PC-9 (cell line): Measurements from ENCODE around the gene ZMYND11. TPM values are rescaled to one million over a fixed set of nuclear protein-coding genes. Genes with fewer than 3 reads are reported as not detected.

Experiments
- BruUV-seq: library from RNA; stranded (reverse); fragments of 400-500 nt; replicated peaks from 2 replicates; lab custom pipeline; 2021; lab: Mats Ljungman, UMichigan
- CTCF ChIA-PET: fragments of 300-600 bp; sonication (Branson Sonifier 250); formaldehyde crosslinking; loops from one replicate; lab custom pipeline; 2022; ENCODE audit warnings: antibody characterized with exemption; lab: Charles Lee
- POLR2A ChIA-PET: fragments of 300-600 bp; sonication (Branson Sonifier 250); formaldehyde crosslinking; loops from one replicate; lab custom pipeline; 2022; ENCODE audit warnings: antibody characterized with exemption; ENCODE audit not compliant: unreplicated experiment; lab: Charles Lee
- DNase-seq, 2 experiments: peaks; one replicate each; pipeline versions ENCODE4 v3.0.0 to v3.0.0-alpha.2; 2015 to 2022; ENCODE audit warnings: mixed read lengths in 1 of 2
- H2AFZ ChIP-seq: fragments of 200-600 bp; sonication (generic); 2 replicates; pipeline ENCODE4 v1.8.1; 2017; ENCODE audit warnings: antibody characterized with exemption
- H3F3A ChIP-seq: fragments of 200-600 bp; sonication (generic); 2 replicates; pipeline ENCODE4 v1.8.1; 2017; ENCODE audit warnings: antibody characterized with exemption, mild to moderate bottlenecking, low read depth; ENCODE audit not compliant: insufficient read depth
- H3K27ac ChIP-seq: fragments of 200-600 bp; sonication (generic); 2 replicates; pipeline ENCODE4 v1.6.1; 2016; ENCODE audit warnings: mixed run types
- H3K27me3 ChIP-seq: fragments of 200-600 bp; sonication (generic); 2 replicates; pipeline ENCODE4 v1.6.1; 2016; ENCODE audit warnings: low read depth, mixed run types; ENCODE audit not compliant: insufficient read depth
- H3K36me3 ChIP-seq: fragments of 200-600 bp; sonication (generic); 2 replicates; pipeline ENCODE4 v1.6.1; 2016; ENCODE audit warnings: low read depth, mixed run types
- H3K4me1 ChIP-seq: fragments of 200-600 bp; sonication (generic); replicated peaks from 2 replicates; pipeline ENCODE4 v1.6.1; 2016; ENCODE audit warnings: mixed run types; ENCODE audit not compliant: insufficient read depth
- H3K4me2 ChIP-seq: fragments of 200-600 bp; sonication (generic); 2 replicates; pipeline ENCODE4 v1.6.1; 2017; ENCODE audit warnings: mixed run types
- H3K4me3 ChIP-seq: fragments of 200-600 bp; sonication (generic); 2 replicates; pipeline ENCODE4 v1.6.1; 2016; ENCODE audit warnings: mixed run types
- H3K79me2 ChIP-seq: fragments of 200-600 bp; sonication (generic); 2 replicates; pipeline ENCODE4 v1.6.1; 2017; ENCODE audit warnings: low read depth, mixed run types
- H3K9me2 ChIP-seq: fragments of 200-600 bp; sonication (generic); 2 replicates; pipeline ENCODE4 v1.8.1; 2017; ENCODE audit warnings: mild to moderate bottlenecking; ENCODE audit not compliant: insufficient read depth
- H3K9me3 ChIP-seq: fragments of 200-600 bp; sonication (generic); 2 replicates; pipeline ENCODE4 v1.8.1; 2016; ENCODE audit warnings: low read depth; ENCODE audit not compliant: insufficient read depth
- H4K20me1 ChIP-seq: fragments of 200-600 bp; sonication (generic); 2 replicates; pipeline ENCODE4 v1.8.1; 2017; ENCODE audit not compliant: insufficient read depth
- CTCF ChIP-seq: fragments of 200-600 bp; sonication (generic); conservative IDR thresholded peaks from 2 replicates; pipeline ENCODE4 v1.6.1; 2017; ENCODE audit warnings: mixed run types, antibody characterized with exemption, mild to moderate bottlenecking, moderate library complexity
- EZH2 ChIP-seq: fragments of 200-600 bp; sonication (generic); IDR thresholded peaks from 2 replicates; pipeline ENCODE4 v1.8.0; 2017; ENCODE audit warnings: antibody characterized with exemption, low read depth
- intact Hi-C: fragments of 100-400 bp; cut with micrococcal nuclease; formaldehyde crosslinking; loops from one replicate; pipeline ENCODE4 v1.10.0; 2022; ENCODE audit not compliant: unreplicated experiment
- total RNA-seq: library from RNA; stranded (reverse); gene quantifications from 2 replicates; pipeline ENCODE4 v1.2.3, GENCODE V29; 2021

The ZMYND11 gene
- total RNA-seq, 1 experiment from 2014 or later = 51.7 TPM

DNA sequence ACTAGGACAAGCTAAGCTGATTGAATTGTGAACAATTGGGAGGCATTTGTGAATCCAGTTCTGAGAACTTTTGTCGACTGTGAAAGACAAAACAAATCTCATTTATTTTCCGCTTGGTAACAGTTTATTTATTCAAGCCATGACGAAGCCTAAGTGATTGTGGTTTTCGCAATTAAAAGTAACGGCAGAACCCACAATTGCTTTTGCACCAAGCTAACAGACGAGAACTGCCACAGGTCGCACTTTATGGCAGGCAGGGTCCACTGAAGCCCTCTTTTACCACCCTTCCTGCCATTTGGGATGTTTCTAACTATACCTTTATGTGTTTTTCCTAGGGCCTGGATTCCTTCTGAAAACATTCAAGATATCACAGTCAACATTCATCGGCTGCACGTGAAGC is 111.2 kb downstream of the ZMYND11 start:
- intact Hi-C loops = no loop called here
- Histone ChIP-seq H3K27ac (no peak overlapping the region), H3F3A (no peaks in the 10 kb centered on the region), H3K9me2 (no peaks in the 10 kb centered on the region), H3K4me3 (no peak overlapping the region), H3K79me2 (no peaks in the 10 kb centered on the region), H3K4me2 (no peak overlapping the region), H3K9me3 (no peaks in the 10 kb centered on the region), H4K20me1 (no peaks in the 10 kb centered on the region), H3K36me3 (no peaks in the 10 kb centered on the region), H3K4me1 (no peaks in the 10 kb centered on the region), H3K27me3 (no peaks in the 10 kb centered on the region), H2AFZ (no peak overlapping the region)
- no peak for DNase-seq
- CTCF ChIA-PET = no interaction called here
- TF ChIP-seq CTCF = no peak
- no peak for TF ChIP-seq EZH2
- BruUV-seq = no TSS peak
- POLR2A ChIA-PET = interaction anchor here (0.5 to 0.7 kb wide), 2 partner anchors 41 to 259 kb away, joined by 3 to 6 read pairs; no protein-coding TSS in a partner anchor

- DNase-seq = no peak
- CTCF ChIA-PET = no interaction called here
- intact Hi-C loops = no loop called here
These were observed 112.2 kb downstream of the ZMYND11 start for GRCh38 chr10:247480-247879.

GRCh38 chr10:248307-248706 is 113.1 kb downstream of the ZMYND11 start:
- H4K20me1 ChIP-seq = no peaks in the 10 kb centered on the region
- intact Hi-C loops = no loop called here
- POLR2A ChIA-PET = no interaction called here
- H3K79me2 ChIP-seq = no peaks in the 10 kb centered on the region
- H2AFZ ChIP-seq = no peak overlapping the region
- H3K9me3 ChIP-seq = no peaks in the 10 kb centered on the region
- H3K9me2 ChIP-seq = no peaks in the 10 kb centered on the region
- H3K4me1 ChIP-seq = no peaks in the 10 kb centered on the region
- CTCF ChIA-PET = no interaction called here
- TF ChIP-seq EZH2 (no peak), CTCF (no peak)
- H3K27me3 ChIP-seq = no peaks in the 10 kb centered on the region
- no peak overlapping the region for H3K27ac ChIP-seq
- BruUV-seq = no TSS peak
- H3K4me2 ChIP-seq = no peak overlapping the region
- H3K4me3 ChIP-seq = no peak overlapping the region
- no peak for DNase-seq
- no peaks in the 10 kb centered on the region for H3K36me3 ChIP-seq
- no peaks in the 10 kb centered on the region for H3F3A ChIP-seq

More at GRCh38 chr10:247480-247879, 112.2 kb downstream of the ZMYND11 start:
- H3K36me3 ChIP-seq = no peaks in the 10 kb centered on the region
- H4K20me1 ChIP-seq = no peaks in the 10 kb centered on the region
- POLR2A ChIA-PET = no interaction called here
- H3K4me3 ChIP-seq = no peak overlapping the region
- H3K4me2 ChIP-seq = no peak overlapping the region
- BruUV-seq = no TSS peak
- no peaks in the 10 kb centered on the region for H3K79me2 ChIP-seq
- no peaks in the 10 kb centered on the region for H3K9me2 ChIP-seq
- H3K4me1 ChIP-seq = no peaks in the 10 kb centered on the region
- H2AFZ ChIP-seq = no peak overlapping the region
- no peak overlapping the region for H3K27ac ChIP-seq
- no peak for TF ChIP-seq EZH2
- TF ChIP-seq CTCF = no peak
- no peaks in the 10 kb centered on the region for H3K27me3 ChIP-seq
- H3F3A ChIP-seq = no peaks in the 10 kb centered on the region
- no peaks in the 10 kb centered on the region for H3K9me3 ChIP-seq
